Activated T-cell treated with anti-CD3 and anti-CD28 coated beads, Interleukin-2, amount 50 U/mL, for 4 hours (primary cell): ENCODE results near the gene YTHDF2. TPM values are rescaled to one million over a fixed set of nuclear protein-coding genes. Genes with fewer than 3 reads are reported as not detected.
"Not testable (repeated sequence)": the region's sequence is repeated elsewhere in the genome, so short reads cannot be mapped to it uniquely, and the experiment has no call there.

ENCODE experiments used
- ATAC-seq, 2 donors: fragments of 200-7000 bp; cut with Tn5 transposase; one replicate each; pipeline ENCODE4 v1.10.0; 2021
- DNase-seq: peaks from one replicate; pipeline ENCODE4 v3.0.0-alpha.2; 2020
- H3K27me3 Mint-ChIP-seq: one replicate; pipeline ENCODE4 v1.8.0; 2021; ENCODE audit warnings: low read depth, mixed read lengths
- H3K36me3 Mint-ChIP-seq: one replicate; pipeline ENCODE4 v1.8.0; 2022; ENCODE audit warnings: mixed read lengths; ENCODE audit not compliant: insufficient read depth
- H3K4me1 Mint-ChIP-seq: one replicate; pipeline ENCODE4 v1.8.0; 2021; ENCODE audit warnings: low read depth, mixed read lengths
- H3K4me3 Mint-ChIP-seq: one replicate; pipeline ENCODE4 v1.8.0; 2021; ENCODE audit warnings: mild to moderate bottlenecking, moderate library complexity, mixed read lengths
- H3K9me3 Mint-ChIP-seq: one replicate; pipeline ENCODE4 v1.8.0; 2021; ENCODE audit warnings: mixed read lengths
- total RNA-seq, 3 donors: library from RNA; stranded (reverse); gene quantifications; one replicate each; pipeline ENCODE4 v1.2.1, GENCODE V29; 2021

Gene YTHDF2
- total RNA-seq, 3 donors from 2014 or later = 99.4 to 101 (median 99.8) TPM

- Mint-ChIP-seq H3K4me1 (peaks cover 73% of the 10 kb centered on the region), H3K27me3 (no peaks in the 10 kb centered on the region), H3K9me3 (no peaks in the 10 kb centered on the region), H3K4me3 (peak overlapping the region; percentile 33), H3K36me3 (peaks cover 50% of the 10 kb centered on the region)
- DNase-seq (no peak), ATAC-seq (no peak)
Measured at GRCh38 chr1:28745653-28746173, 9.0 kb downstream of the YTHDF2 start.

- Mint-ChIP-seq H3K36me3 (peaks cover 25% of the 10 kb centered on the region), H3K4me3 (peak overlapping the region; percentile 31), H3K9me3 (no peaks in the 10 kb centered on the region), H3K4me1 (peaks cover 55% of the 10 kb centered on the region), H3K27me3 (no peaks in the 10 kb centered on the region)
- no peak for DNase-seq
- ATAC-seq = no peak
Measured at GRCh38 chr1:28750330-28750729, 13.6 kb downstream of the YTHDF2 start.

- ATAC-seq, H3K9me3 Mint-ChIP-seq, H3K27me3 Mint-ChIP-seq, H3K4me3 Mint-ChIP-seq, DNase-seq: not testable (repeated sequence)
- H3K36me3 Mint-ChIP-seq = peaks cover 25% of the 10 kb centered on the region
- peaks cover 52% of the 10 kb centered on the region for H3K4me1 Mint-ChIP-seq
Measured at GRCh38 chr1:28750771-28751294, 14.1 kb downstream of the YTHDF2 start.

GRCh38 chr1:28751315-28752060 is 14.7 kb downstream of the YTHDF2 start:
- Mint-ChIP-seq H3K4me1 (peaks cover 48% of the 10 kb centered on the region), H3K27me3 (no peaks in the 10 kb centered on the region), H3K9me3 (no peaks in the 10 kb centered on the region), H3K4me3 (peak overlapping the region; percentile 14), H3K36me3 (peaks cover 22% of the 10 kb centered on the region)
- no peak for DNase-seq
- no peak for ATAC-seq

- peaks cover 21% of the 10 kb centered on the region for H3K36me3 Mint-ChIP-seq
- peaks cover 30% of the 10 kb centered on the region for H3K4me1 Mint-ChIP-seq
- DNase-seq (no peak), ATAC-seq (no peak)
- H3K9me3 Mint-ChIP-seq = no peaks in the 10 kb centered on the region
- H3K4me3 Mint-ChIP-seq = no peak overlapping the region
- no peaks in the 10 kb centered on the region for H3K27me3 Mint-ChIP-seq
Measured at GRCh38 chr1:28755701-28756100, 19.0 kb downstream of the YTHDF2 start.

- ATAC-seq = no peak
- Mint-ChIP-seq H3K9me3 (no peaks in the 10 kb centered on the region), H3K4me3 (no peak overlapping the region), H3K27me3 (no peaks in the 10 kb centered on the region), H3K4me1 (peaks cover 24% of the 10 kb centered on the region), H3K36me3 (peaks cover 17% of the 10 kb centered on the region)
- no peak for DNase-seq
Measured at GRCh38 chr1:28756846-28757245, 20.1 kb downstream of the YTHDF2 start.

GRCh38 chr1:28758420-28758819 is 21.7 kb downstream of the YTHDF2 start:
- Mint-ChIP-seq H3K36me3 (peaks cover 15% of the 10 kb centered on the region), H3K9me3 (no peaks in the 10 kb centered on the region), H3K4me3 (no peak overlapping the region), H3K4me1 (peaks cover 21% of the 10 kb centered on the region), H3K27me3 (no peaks in the 10 kb centered on the region)
- DNase-seq = no peak
- no peak for ATAC-seq

GRCh38 chr1:28759257-28759656 is 22.5 kb downstream of the YTHDF2 start:
- Mint-ChIP-seq H3K36me3 (peaks cover 14% of the 10 kb centered on the region), H3K4me1 (peaks cover 20% of the 10 kb centered on the region), H3K27me3 (no peaks in the 10 kb centered on the region), H3K9me3 (no peaks in the 10 kb centered on the region), H3K4me3 (no peak overlapping the region)
- ATAC-seq = no peak
- no peak for DNase-seq

GRCh38 chr1:28761189-28761588 is 24.4 kb downstream of the YTHDF2 start:
- DNase-seq (no peak), ATAC-seq (no peak)
- no peak overlapping the region for H3K4me3 Mint-ChIP-seq
- no peaks in the 10 kb centered on the region for H3K9me3 Mint-ChIP-seq
- H3K36me3 Mint-ChIP-seq = peaks cover 23% of the 10 kb centered on the region
- H3K27me3 Mint-ChIP-seq = no peaks in the 10 kb centered on the region
- peaks cover 33% of the 10 kb centered on the region for H3K4me1 Mint-ChIP-seq

GRCh38 chr1:28766532-28767183 is 29.9 kb downstream of the YTHDF2 start:
- Mint-ChIP-seq H3K36me3 (peaks cover 18% of the 10 kb centered on the region), H3K4me1 (peaks cover 23% of the 10 kb centered on the region), H3K27me3 (no peaks in the 10 kb centered on the region), H3K4me3 (no peak overlapping the region), H3K9me3 (no peaks in the 10 kb centered on the region)
- ATAC-seq (no peak), DNase-seq (no peak)

GRCh38 chr1:28770601-28771165 is 33.9 kb downstream of the YTHDF2 start:
- Mint-ChIP-seq H3K27me3 (no peaks in the 10 kb centered on the region), H3K9me3 (no peaks in the 10 kb centered on the region)

GRCh38 chr1:28771921-28772320 is 35.2 kb downstream of the YTHDF2 start:
- not testable (repeated sequence) for ATAC-seq, H3K27me3 Mint-ChIP-seq, DNase-seq, H3K9me3 Mint-ChIP-seq, H3K4me3 Mint-ChIP-seq, H3K36me3 Mint-ChIP-seq
- peaks cover 12% of the 10 kb centered on the region for H3K4me1 Mint-ChIP-seq

More at GRCh38 chr1:28770601-28771165, 33.9 kb downstream of the YTHDF2 start:
- ATAC-seq (no peak), DNase-seq (no peak)
- H3K4me3 Mint-ChIP-seq = no peak overlapping the region
- peaks cover 18% of the 10 kb centered on the region for H3K4me1 Mint-ChIP-seq
- peaks cover 13% of the 10 kb centered on the region for H3K36me3 Mint-ChIP-seq

- Mint-ChIP-seq H3K36me3 (peaks cover 9% of the 10 kb centered on the region), H3K27me3 (no peaks in the 10 kb centered on the region), H3K4me1 (peaks cover 11% of the 10 kb centered on the region), H3K4me3 (no peak overlapping the region), H3K9me3 (no peaks in the 10 kb centered on the region)
- ATAC-seq (no peak), DNase-seq (no peak)
Measured at GRCh38 chr1:28773105-28773504, 36.4 kb downstream of the YTHDF2 start.

GRCh38 chr1:28775121-28775942 is 38.6 kb downstream of the YTHDF2 start:
- Mint-ChIP-seq H3K4me3 (peak overlapping the region; percentile 69), H3K4me1 (peaks cover 8% of the 10 kb centered on the region), H3K27me3 (no peaks in the 10 kb centered on the region), H3K36me3 (no peaks in the 10 kb centered on the region), H3K9me3 (no peaks in the 10 kb centered on the region)
- DNase-seq = peak; percentile 41
- peak; percentile 90 to 93 for ATAC-seq
